OCI-LY7 (cell line): ENCODE data around the gene NKIRAS2. TPM values are rescaled to one million over a fixed set of nuclear protein-coding genes. Genes with fewer than 3 reads are reported as not detected.

Source experiments
- BruUV-seq: library from RNA; stranded (reverse); fragments of 400-500 nt; replicated peaks from 2 replicates; lab custom pipeline; 2021; lab: Mats Ljungman, UMichigan
- CTCF ChIA-PET: fragments of 300-600 bp; sonication (Branson Sonifier 250); formaldehyde crosslinking; loops from one replicate; lab custom pipeline; 2022; ENCODE audit warnings: antibody characterized with exemption; ENCODE audit not compliant: unreplicated experiment; lab: Charles Lee
- POLR2A ChIA-PET: fragments of 300-600 bp; sonication (Branson Sonifier 250); formaldehyde crosslinking; loops from one replicate; lab custom pipeline; 2022; ENCODE audit warnings: antibody characterized with exemption; lab: Charles Lee
- DNase-seq: peaks from one replicate; pipeline ENCODE4 v3.0.0-alpha.2; 2015; ENCODE audit warnings: low spot score
- H2AFZ ChIP-seq: fragments of 200-600 bp; sonication (generic), shearing (Covaris generic); 2 replicates; pipeline ENCODE4 v1.6.1; 2014; ENCODE audit warnings: mild to moderate bottlenecking, antibody characterized with exemption, low read length, moderate library complexity
- H3K27ac ChIP-seq: fragments of 200-600 bp; sonication (generic); 2 replicates; pipeline ENCODE4 v1.5.1; 2014; ENCODE audit warnings: mixed run types, low read depth, mild to moderate bottlenecking, moderate library complexity, low read length, inconsistent platforms; ENCODE audit not compliant: poor library complexity, severe bottlenecking
- H3K36me3 ChIP-seq: fragments of 200-600 bp; sonication (generic); 2 replicates; pipeline ENCODE4 v1.6.1; 2014; ENCODE audit warnings: mild to moderate bottlenecking, antibody characterized with exemption, low read length, moderate library complexity, mixed read lengths; ENCODE audit not compliant: insufficient read depth
- H3K4me1 ChIP-seq: fragments of 200-600 bp; sonication (generic); 2 replicates; pipeline ENCODE4 v1.5.1; 2014; ENCODE audit warnings: mild to moderate bottlenecking, low read length; ENCODE audit not compliant: insufficient read depth, poor library complexity, severe bottlenecking
- H3K4me2 ChIP-seq: fragments of 200-600 bp; sonication (generic); 2 replicates; pipeline ENCODE4 v1.6.1; 2014; ENCODE audit warnings: mild to moderate bottlenecking, low read length
- H3K4me3 ChIP-seq: fragments of 200-600 bp; sonication (generic); 2 replicates; pipeline ENCODE4 v1.5.1; 2014; ENCODE audit warnings: mild to moderate bottlenecking, low read depth, low read length; ENCODE audit not compliant: poor library complexity, severe bottlenecking
- H3K79me2 ChIP-seq: fragments of 200-600 bp; sonication (generic); 2 replicates; pipeline ENCODE4 v1.6.1; 2016; ENCODE audit warnings: low read depth, mild to moderate bottlenecking, low read length, moderate library complexity, mixed read lengths; ENCODE audit not compliant: insufficient read depth
- H3K9me2 ChIP-seq: fragments of 200-600 bp; sonication (generic); 2 replicates; pipeline ENCODE4 v1.6.1; 2016; ENCODE audit warnings: mild to moderate bottlenecking, low read length, mixed read lengths; ENCODE audit not compliant: insufficient read depth
- H3K9me3 ChIP-seq: fragments of 200-600 bp; sonication (generic); 2 replicates; pipeline ENCODE4 v1.6.1; 2014; ENCODE audit warnings: mild to moderate bottlenecking, mixed run types, low read length, mixed read lengths
- H4K20me1 ChIP-seq: fragments of 200-600 bp; sonication (generic); 2 replicates; pipeline ENCODE4 v1.6.1; 2014; ENCODE audit warnings: mild to moderate bottlenecking, antibody characterized with exemption, low read length, moderate library complexity, mixed read lengths; ENCODE audit not compliant: insufficient read depth
- EZH2phosphoT487 ChIP-seq: fragments of 200-600 bp; sonication (generic); IDR thresholded peaks from 2 replicates; pipeline ENCODE4 v1.6.1; 2018; ENCODE audit warnings: low read depth, borderline replicate concordance, mild to moderate bottlenecking, mixed run types, antibody characterized with exemption, low read length, moderate library complexity, mixed read lengths
- intact Hi-C: fragments of 100-400 bp; cut with micrococcal nuclease; formaldehyde crosslinking; loops from one replicate; pipeline ENCODE4 v1.10.0; 2022; ENCODE audit not compliant: unreplicated experiment
- total RNA-seq, 2 experiments: library from RNA; depleted of rRNA in 1 of 2; stranded (reverse); fragments of >200 nt in 1 of 2; shearing (Covaris generic) in 1 of 2; gene quantifications; 2 replicates each; pipeline ENCODE4 v1.2.3, GENCODE V29; 2014 to 2022
- TF ChIP-seq, protein P1 (sequence below): fragments of 200-600 bp; sonication (generic); conservative IDR thresholded peaks from 2 replicates; pipeline ENCODE4 v1.5.1; 2014; ENCODE audit warnings: mild to moderate bottlenecking, antibody characterized with exemption, low read length, moderate library complexity, mixed read lengths

The NKIRAS2 gene
- total RNA-seq, 2 experiments from 2014 or later = 34.8 to 38.1 TPM

DNA sequence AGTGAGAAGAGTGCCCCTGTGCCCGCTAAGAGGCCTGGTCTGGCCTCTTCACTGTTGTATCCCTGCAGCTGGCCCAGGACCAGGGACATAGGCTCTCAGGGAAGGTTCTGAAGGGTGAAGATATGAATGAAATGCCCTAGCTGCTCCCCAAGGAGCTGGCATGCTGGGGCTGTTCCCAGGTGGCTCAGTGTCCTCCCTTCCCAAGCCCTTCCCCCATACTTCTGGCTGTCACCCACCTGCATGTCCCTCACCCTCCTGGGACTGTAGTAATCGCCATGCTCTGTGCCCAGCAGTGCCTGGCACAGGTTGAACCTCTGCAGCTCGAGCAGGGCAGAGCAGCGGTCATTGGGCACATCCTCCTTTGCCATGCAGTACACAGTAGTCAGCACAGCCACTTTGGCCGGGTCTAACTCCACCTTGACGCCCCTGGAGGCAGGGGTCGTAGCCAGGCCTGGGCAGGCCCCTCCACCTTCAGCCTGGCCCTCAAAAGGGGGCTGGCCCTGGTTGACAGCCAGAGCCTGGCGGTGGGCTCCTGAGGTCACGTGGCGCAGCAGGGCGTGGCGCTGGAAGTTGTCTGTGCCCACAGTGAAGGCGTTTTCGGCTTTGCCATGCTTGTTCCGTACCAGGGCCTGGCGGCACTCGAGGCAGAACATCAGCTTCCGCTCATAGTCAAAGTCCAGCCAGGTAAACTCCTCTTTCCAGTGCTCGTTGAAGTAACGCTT lies 22.9 kb downstream of the NKIRAS2 start:
- no TSS peak for BruUV-seq
- Histone ChIP-seq H3K79me2 (no peaks in the 10 kb centered on the region), H3K4me1 (no peaks in the 10 kb centered on the region), H3K36me3 (no peaks in the 10 kb centered on the region), H3K4me3 (no peak overlapping the region), H3K9me3 (no peaks in the 10 kb centered on the region), H3K27ac (no peak overlapping the region), H3K9me2 (no peaks in the 10 kb centered on the region), H3K4me2 (no peak overlapping the region), H4K20me1 (no peaks in the 10 kb centered on the region), H2AFZ (no peak overlapping the region)
- ChIA-PET CTCF (no interaction called here), POLR2A (no interaction called here)
- no peak for TF ChIP-seq EZH2phosphoT487
- TF ChIP-seq, protein P1, sequence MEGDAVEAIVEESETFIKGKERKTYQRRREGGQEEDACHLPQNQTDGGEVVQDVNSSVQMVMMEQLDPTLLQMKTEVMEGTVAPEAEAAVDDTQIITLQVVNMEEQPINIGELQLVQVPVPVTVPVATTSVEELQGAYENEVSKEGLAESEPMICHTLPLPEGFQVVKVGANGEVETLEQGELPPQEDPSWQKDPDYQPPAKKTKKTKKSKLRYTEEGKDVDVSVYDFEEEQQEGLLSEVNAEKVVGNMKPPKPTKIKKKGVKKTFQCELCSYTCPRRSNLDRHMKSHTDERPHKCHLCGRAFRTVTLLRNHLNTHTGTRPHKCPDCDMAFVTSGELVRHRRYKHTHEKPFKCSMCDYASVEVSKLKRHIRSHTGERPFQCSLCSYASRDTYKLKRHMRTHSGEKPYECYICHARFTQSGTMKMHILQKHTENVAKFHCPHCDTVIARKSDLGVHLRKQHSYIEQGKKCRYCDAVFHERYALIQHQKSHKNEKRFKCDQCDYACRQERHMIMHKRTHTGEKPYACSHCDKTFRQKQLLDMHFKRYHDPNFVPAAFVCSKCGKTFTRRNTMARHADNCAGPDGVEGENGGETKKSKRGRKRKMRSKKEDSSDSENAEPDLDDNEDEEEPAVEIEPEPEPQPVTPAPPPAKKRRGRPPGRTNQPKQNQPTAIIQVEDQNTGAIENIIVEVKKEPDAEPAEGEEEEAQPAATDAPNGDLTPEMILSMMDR = no peak
- intact Hi-C loops = no loop called here
- no peak for DNase-seq

DNA sequence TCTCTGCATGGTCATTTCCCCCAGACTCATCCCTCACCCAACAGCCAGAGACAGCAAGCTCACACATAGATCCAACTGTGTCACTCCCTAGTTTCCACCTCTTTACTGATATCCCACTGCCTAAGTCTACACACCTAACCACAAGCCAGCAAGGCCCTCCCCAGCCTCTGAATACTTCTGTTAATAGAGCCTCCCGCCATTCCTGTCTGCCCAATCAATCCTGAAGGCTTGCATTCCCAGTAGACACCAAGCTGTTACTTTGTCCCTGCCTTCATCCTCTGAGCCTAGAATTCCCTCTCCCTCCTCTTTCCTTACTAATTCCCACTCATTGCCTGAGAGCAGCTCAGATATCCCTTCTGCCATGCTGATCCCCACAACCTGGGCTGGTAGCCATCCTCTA lies 25.8 kb downstream of the NKIRAS2 start:
- no peak for DNase-seq
- Histone ChIP-seq H3K4me2 (no peak overlapping the region), H3K4me1 (no peaks in the 10 kb centered on the region), H3K27ac (no peak overlapping the region), H3K9me2 (no peaks in the 10 kb centered on the region), H3K4me3 (no peak overlapping the region), H2AFZ (no peak overlapping the region), H3K36me3 (no peaks in the 10 kb centered on the region), H3K9me3 (no peaks in the 10 kb centered on the region), H4K20me1 (no peaks in the 10 kb centered on the region), H3K79me2 (no peaks in the 10 kb centered on the region)
- ChIA-PET CTCF (no interaction called here), POLR2A (no interaction called here)
- intact Hi-C loops = no loop called here
- no TSS peak for BruUV-seq
- no peak for TF ChIP-seq EZH2phosphoT487
- TF ChIP-seq, protein P1 = no peak

DNA sequence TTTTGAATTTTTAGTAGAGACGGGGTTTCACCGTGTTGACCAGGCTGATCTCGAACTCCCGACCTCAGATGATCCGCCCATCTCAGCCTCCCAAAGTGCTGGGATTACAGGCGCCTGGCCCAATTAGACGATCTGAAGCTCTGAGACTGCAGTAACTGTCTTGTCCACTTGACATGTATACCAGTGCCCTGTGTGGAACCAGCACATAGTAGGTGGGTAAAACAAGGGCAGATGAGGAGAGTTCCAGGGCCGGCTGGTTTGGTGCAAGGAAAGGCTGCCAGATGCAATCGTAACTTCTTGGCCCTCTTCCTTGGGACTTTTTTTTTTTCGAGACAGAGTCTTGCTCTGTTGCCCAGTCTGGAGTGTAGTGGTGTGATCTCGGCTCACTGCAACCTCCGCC lies 27.5 kb downstream of the NKIRAS2 start:
- Histone ChIP-seq H3K4me3 (no peak overlapping the region), H3K4me1 (no peaks in the 10 kb centered on the region), H4K20me1 (no peaks in the 10 kb centered on the region), H2AFZ (no peak overlapping the region), H3K36me3 (no peaks in the 10 kb centered on the region), H3K4me2 (no peak overlapping the region), H3K79me2 (no peaks in the 10 kb centered on the region), H3K9me3 (no peaks in the 10 kb centered on the region), H3K9me2 (no peaks in the 10 kb centered on the region), H3K27ac (no peak overlapping the region)
- POLR2A ChIA-PET = no interaction called here
- DNase-seq = no peak
- CTCF ChIA-PET = no interaction called here
- intact Hi-C loops = no loop called here
- TF ChIP-seq, protein P1 = no peak
- TF ChIP-seq EZH2phosphoT487 = no peak
- BruUV-seq = no TSS peak
